ENCODE measurements around the gene DNMBP.
A peak's percentile ranks its signal among the peaks of the same experiment; 100 is the strongest.
"Not testable (repeated sequence)": the region's sequence is repeated elsewhere in the genome, so short reads cannot be mapped to it uniquely, and the experiment has no call there.

Gene DNMBP

GRCh38 chr10:100013621-100014020 is 3.9 kb upstream of the DNMBP start:
- DNase-seq, result no peak

GRCh38 chr10:100011906-100012305 is 2.2 kb upstream of the DNMBP start:
- not testable (repeated sequence) for DNase-seq

GRCh38 chr10:100009283-100009792 is 409 bp downstream of the DNMBP start:
- peak in 1 of 5 experiments; percentile 4 for DNase-seq

- no peak for DNase-seq
Observed at GRCh38 chr10:100008708-100009282, 952 bp downstream of the DNMBP start.

GRCh38 chr10:100008142-100008522 is 1.6 kb downstream of the DNMBP start:
- DNase-seq, result no peak

DNA sequence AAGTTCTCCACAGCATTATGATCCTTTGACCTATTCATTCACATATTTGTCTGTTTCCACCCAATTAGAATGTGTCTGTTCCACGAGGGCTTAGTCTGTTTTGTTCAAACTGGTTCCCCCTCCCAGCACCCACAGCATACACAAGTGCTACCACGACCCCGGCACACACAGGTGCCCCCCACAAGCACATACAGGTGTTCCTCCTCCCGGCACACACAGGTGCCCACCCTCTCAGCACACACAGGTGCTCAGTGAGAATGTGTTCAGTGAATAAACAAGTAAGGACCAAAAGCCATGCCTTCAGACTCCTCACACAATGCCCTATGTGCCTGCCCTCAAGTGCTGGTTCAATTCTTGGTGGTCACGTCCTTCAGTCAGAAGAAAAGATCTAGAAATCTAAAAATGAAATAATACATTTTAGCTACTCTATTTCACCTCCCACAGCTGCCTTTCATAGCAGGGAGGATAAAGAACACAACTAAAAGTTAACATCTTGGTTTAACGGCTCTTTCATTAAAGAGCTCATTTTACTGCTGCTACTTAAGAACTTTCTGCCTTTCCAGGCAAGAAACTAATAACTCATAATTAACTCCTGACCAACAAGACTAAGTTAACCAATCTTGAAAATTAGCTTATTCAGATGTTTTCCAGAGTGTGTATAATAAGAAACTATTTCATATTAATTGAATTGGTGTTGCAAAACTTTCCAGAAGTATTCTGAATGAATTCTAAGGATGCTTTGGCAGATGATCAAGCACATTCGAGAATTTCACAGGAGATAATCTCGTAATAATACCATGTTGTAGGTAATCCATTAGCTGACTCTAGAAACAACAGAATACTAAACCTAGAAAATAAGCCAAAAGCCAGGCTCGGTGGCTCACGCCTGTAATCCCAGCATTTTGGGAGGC is 2.3 kb downstream of the DNMBP start:
- no peak for DNase-seq

- no peak for DNase-seq
Observed at GRCh38 chr10:100006243-100006886, 3.4 kb downstream of the DNMBP start.

- DNase-seq, result no peak
Observed at GRCh38 chr10:100004805-100005510, 4.8 kb downstream of the DNMBP start.

DNA sequence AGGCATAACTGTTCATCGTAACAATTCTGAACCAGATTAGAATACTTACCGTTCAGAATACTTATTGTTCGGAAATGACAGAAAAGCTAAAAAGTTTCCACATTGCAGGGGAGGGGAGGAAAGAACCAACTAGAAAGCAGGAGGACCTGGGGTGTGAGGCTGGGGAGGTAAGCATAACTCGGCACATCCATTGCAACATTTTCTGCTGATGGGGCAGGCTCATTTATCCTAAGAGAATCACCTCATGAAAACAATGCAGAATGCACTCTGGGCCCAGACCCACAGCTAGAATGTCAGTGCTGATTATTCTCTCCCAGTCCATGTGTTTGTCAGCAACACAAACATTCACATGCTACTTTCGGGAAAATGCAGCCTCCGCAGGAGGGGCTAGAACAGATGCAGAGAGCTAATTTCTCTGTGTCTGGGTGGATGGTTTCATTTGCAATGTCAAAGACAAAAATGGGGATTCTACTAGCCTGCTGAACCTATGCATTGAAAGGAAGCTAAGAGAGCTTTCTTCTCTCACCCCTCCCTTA is 9.6 kb downstream of the DNMBP start:
- DNase-seq, result no peak

DNA sequence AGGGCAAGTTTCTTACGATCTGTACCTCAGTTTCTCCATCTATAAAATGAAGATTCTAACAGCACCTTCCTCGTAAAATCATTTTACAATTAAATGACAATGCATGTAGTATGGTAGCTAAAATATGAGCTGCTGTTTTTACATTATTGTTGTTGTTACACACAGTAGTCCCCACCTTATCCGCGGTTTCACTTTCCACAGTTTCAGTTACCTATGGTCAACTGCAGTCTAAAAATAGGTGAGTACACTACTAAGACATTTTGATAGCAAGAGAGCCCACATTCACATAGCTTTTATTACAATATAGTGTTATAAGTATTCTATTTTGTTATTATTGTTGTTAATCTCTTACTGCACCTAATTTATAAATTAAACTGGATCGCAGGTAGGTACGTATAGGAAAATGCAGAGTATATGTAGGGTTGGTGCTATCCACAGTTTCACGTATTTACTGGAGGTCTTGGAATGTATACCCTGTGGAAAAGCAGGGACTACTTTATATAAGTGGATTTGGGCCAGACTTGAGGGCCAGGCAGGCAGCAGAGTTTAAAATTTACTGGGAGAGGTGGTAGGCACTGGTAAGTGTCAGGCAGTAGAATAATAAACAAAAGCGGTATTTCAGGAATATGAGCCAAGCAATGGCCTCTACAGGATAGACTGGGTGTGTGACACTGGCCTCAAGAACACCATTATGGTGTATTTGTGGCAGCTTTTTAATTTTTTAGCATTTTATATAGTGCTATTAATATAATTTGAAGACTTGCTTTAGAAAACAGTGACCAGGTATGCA is 10.2 kb downstream of the DNMBP start:
- no peak for DNase-seq

DNA sequence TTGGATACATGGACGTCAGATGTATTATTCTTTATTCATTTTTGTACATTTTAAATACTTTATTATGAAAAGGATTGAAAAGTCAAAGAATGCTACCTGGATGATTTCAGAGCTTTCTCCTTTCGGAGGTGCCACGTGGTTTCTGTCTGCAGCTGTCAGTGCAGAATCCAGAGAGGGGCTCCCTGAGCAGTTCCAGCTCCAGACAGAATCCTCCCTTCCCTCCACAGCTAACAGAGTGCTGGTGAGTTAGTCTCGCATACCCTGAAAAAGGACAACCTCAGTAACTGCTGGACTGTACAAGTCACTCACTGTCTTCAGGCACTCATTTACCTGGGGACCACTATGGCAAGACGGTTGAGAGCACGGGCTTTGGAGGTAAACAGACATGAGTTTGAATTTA is 10.9 kb downstream of the DNMBP start:
- no peak for DNase-seq

DNA sequence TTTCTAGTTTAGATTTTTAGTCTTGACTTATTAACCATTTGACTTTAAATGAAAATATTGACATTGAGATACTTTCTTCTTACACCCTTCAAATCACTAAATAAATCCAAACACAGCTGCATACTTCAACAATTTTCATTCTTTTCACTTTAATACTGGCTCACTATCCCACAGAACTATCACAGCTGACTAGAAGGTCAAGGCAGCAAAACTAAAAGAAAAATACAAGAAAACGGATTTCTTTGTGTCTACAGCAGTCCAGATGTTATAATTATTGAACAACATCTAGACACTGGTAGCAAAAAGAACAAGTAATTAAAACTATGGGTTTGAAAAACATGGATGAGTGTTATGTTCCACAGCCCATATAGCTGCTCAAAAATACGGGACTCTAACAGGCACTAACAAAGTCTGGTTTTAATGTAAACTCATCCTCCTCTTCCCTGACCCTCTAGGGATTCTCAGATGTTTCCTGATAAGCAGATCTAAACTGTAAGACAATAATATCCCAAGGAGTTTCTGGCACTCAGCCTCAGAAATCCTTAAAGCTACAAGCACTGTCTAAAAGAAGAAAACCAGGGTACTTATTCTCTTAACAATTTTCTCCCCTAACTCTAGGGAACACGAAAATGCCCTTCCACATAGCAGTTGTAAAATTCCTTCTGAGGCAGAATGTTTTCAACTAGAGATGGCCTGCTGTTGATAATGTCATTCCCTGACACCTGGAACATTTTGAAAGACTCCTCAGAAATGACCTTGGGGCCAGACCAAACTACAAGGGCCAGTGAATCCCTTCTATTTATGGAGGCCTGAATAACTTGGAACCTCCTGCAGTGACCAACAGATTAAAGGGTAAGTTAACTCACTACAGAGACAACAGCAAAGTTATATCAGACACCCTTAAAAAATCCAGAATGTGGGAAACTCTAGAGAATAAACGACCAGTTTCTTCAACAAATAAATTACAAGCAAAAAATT is 12.8 kb downstream of the DNMBP start:
- DNase-seq, result no peak

- no peak for DNase-seq
Observed at GRCh38 chr10:99995713-99996112, 14.0 kb downstream of the DNMBP start.

DNA sequence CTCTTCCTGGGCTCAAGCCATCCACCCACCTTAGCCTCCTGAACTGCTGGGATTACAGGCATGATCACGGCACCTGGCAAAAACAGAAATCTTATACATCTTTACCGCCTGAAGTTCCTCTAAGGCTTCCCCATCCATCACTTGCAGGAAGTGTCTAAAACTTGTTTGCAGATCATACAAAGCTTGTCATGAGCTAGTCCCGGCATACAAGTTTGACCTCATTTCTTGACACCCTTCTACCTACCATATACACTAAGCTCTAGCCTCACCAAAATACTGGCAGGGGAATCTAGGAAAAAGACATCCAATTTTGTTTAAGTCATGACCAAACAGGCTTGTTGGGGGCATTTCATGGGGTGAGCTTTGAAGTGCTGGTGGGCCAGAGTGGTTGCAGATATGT is 14.5 kb downstream of the DNMBP start:
- no peak for DNase-seq

DNA sequence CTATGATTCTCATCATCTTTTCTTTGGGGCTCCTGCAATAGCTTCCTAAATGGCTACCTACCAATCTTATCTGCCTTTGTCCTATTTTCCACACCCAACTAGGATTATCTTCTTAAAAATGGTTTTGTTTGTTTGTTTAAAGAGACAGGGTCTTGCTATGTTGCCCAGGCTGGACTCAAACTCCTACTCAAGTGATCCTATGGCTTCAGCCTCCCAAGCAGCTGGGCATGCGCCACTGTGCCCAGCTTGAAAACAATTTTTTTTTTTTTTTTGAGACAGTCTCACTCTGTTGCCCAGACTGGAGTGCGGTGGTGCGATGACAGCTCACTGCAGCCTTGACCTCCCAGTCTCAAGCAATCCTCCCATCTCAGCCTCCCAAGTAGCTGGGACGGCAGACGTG is 14.9 kb downstream of the DNMBP start:
- no peak for DNase-seq

GRCh38 chr10:99993701-99994689 is 15.8 kb downstream of the DNMBP start:
- peak in 1 of 5 experiments; percentile 54 for DNase-seq

GRCh38 chr10:99985637-99986036 is 24.1 kb downstream of the DNMBP start:
- not testable (repeated sequence) for DNase-seq

GRCh38 chr10:99984211-99985034 is 25.3 kb downstream of the DNMBP start:
- no peak for DNase-seq
